ENCODE results near the gene FAM83F. TPM values are rescaled to one million over a fixed set of nuclear protein-coding genes. Genes with fewer than 3 reads are reported as not detected.

FAM83F gene
- total RNA-seq, 1 experiment from 2014 or later = 43.1 TPM

DNA sequence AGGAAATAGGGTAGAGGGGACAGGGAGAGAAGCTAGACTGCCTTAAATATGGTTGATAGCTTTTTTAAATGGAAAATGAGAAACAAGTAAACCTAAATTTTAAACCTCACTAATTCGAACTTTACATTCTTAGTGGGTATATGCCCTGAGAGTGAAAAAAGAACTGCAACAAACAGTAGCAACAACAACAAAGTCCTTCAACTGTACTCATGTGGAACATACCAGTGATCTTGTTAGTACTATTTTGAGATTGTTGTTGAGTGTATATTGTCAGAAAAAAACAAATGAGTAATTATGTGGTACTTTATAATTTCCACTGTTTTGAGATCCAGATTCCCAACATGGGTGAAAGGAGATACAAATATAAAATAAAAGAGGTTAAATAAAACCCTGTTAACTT is 94.1 kb downstream of the FAM83F start (continued):
- TF ChIP-seq, protein P1, sequence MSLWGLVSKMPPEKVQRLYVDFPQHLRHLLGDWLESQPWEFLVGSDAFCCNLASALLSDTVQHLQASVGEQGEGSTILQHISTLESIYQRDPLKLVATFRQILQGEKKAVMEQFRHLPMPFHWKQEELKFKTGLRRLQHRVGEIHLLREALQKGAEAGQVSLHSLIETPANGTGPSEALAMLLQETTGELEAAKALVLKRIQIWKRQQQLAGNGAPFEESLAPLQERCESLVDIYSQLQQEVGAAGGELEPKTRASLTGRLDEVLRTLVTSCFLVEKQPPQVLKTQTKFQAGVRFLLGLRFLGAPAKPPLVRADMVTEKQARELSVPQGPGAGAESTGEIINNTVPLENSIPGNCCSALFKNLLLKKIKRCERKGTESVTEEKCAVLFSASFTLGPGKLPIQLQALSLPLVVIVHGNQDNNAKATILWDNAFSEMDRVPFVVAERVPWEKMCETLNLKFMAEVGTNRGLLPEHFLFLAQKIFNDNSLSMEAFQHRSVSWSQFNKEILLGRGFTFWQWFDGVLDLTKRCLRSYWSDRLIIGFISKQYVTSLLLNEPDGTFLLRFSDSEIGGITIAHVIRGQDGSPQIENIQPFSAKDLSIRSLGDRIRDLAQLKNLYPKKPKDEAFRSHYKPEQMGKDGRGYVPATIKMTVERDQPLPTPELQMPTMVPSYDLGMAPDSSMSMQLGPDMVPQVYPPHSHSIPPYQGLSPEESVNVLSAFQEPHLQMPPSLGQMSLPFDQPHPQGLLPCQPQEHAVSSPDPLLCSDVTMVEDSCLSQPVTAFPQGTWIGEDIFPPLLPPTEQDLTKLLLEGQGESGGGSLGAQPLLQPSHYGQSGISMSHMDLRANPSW (CRISPR knock-in tag; conservative IDR thresholded peaks at IDR 0.05; ENCODE audit: low read depth) = no peak
- no peak for TF ChIP-seq ETV6 (CRISPR knock-in tag; IDR thresholded peaks at IDR 0.05)

Other genes starting within 250 kb of the FAM83F start
- gene ENTHD1, start 101.2 kb upstream of the FAM83F start, total RNA-seq (2021) = not detected in 3 replicates
- gene GRAP2, start 93.9 kb upstream of the FAM83F start, total RNA-seq (2021) = 0.33 to 0.92 TPM (median 0.64 TPM) in 3 replicates
- not detected in 3 replicates for gene TMA7B, start 34.6 kb upstream of the FAM83F start, total RNA-seq (2021)
- gene TNRC6B, start 183.0 kb downstream of the FAM83F start, total RNA-seq (2021) = 49.7 to 51.1 TPM (median 50.4 TPM) in 3 replicates

Measured in WTC11 (cell line).